K562 (cell line): ENCODE results near the gene OMG. TPM values are rescaled to one million over a fixed set of nuclear protein-coding genes. Genes with fewer than 3 reads are reported as not detected.

ENCODE experiments used
- ATAC-seq: fragments of 200-7000 bp; cut with Tn5 transposase; 3 replicates; pipeline ENCODE4 v1.9.1; 2020; ENCODE audit warnings: moderate library complexity
- BruUV-seq: library from RNA; stranded (reverse); fragments of 400-500 nt; replicated peaks from 2 replicates; lab custom pipeline; 2021; lab: Mats Ljungman, UMichigan
- CTCF ChIA-PET: fragments of 300-600 bp; formaldehyde crosslinking; extraction: SDS; loops from one replicate; lab custom pipeline; 2021; ENCODE audit warnings: low intra/inter-chr PET ratio; lab: Yijun Ruan, JAX
- POLR2A ChIA-PET: fragments of 300-600, 350-650 bp; sonication (Branson Sonifier 250); formaldehyde crosslinking; extraction: SDS; loops from one replicate; lab custom pipeline; 2021; ENCODE audit warnings: antibody characterized with exemption, inconsistent platforms; lab: Yijun Ruan, JAX
- DNase-seq, 4 experiments: peaks; one replicate each; pipeline versions ENCODE4 v3.0.0 to v3.0.0-alpha.2; 2011 to 2018; ENCODE audit warnings: low spot score in 3 of 4, mixed read lengths in 3 of 4; ENCODE audit errors: extremely low read depth in 1 of 4
- FAIRE-seq: peaks from 2 replicates; lab custom pipeline; 2011; peaks lifted over from hg19 to GRCh38; lab: Jason Lieb, UNC
- H2AFZ ChIP-seq: 2 replicates; pipeline ENCODE4 v1.6.0; 2011; ENCODE audit warnings: low read depth, low read length, control low read depth, inconsistent platforms
- H3K27ac ChIP-seq: fragments of 200-600 bp; 3 replicates; pipeline ENCODE4 v1.8.0; 2011; ENCODE audit warnings: low read depth, mild to moderate bottlenecking, control low read depth, inconsistent platforms, low read length, moderate library complexity, mixed read lengths; ENCODE audit errors: extremely low read depth
- H3K27me3 ChIP-seq, 2 experiments: fragments of 300-600 bp in 1 of 2; 2 replicates in 1 of 2; 3 replicates in 1 of 2; pipeline versions ENCODE4 v1.6.0 to v1.8.0; 2011; ENCODE audit warnings: inconsistent platforms in 2 of 2, low read length in 2 of 2, mild to moderate bottlenecking in 1 of 2, mixed read lengths in 1 of 2, moderate library complexity in 1 of 2; ENCODE audit not compliant: control insufficient read depth in 2 of 2, insufficient read depth in 2 of 2
- H3K36me3 ChIP-seq: fragments of 300-600 bp; 3 replicates; pipeline ENCODE4 v1.8.0; 2011; ENCODE audit warnings: mild to moderate bottlenecking, low read length, inconsistent platforms; ENCODE audit not compliant: control insufficient read depth, insufficient read depth
- H3K4me1 ChIP-seq, 2 experiments: fragments of 200-600 bp in 1 of 2; replicated peaks in 1 of 2; 2 replicates in 1 of 2; 3 replicates in 1 of 2; pipeline versions ENCODE4 v1.5.1 to v1.8.0; 2011; ENCODE audit warnings: inconsistent platforms in 2 of 2, low read length in 2 of 2, mild to moderate bottlenecking in 1 of 2, mixed read lengths in 1 of 2, moderate library complexity in 1 of 2; ENCODE audit not compliant: control insufficient read depth in 2 of 2, insufficient read depth in 2 of 2
- H3K4me2 ChIP-seq: 2 replicates; pipeline ENCODE4 v1.6.1; 2011; ENCODE audit warnings: low read length, control low read depth, inconsistent platforms, mixed read lengths; ENCODE audit not compliant: insufficient read depth
- H3K4me3 ChIP-seq: fragments of 200-600 bp; sonication (generic), shearing (Covaris generic); 2 replicates; pipeline ENCODE4 v1.5.1; 2016; ENCODE audit warnings: control low read depth, inconsistent platforms
- H3K79me2 ChIP-seq: fragments of 200-600 bp; 3 replicates; pipeline ENCODE4 v1.8.0; 2011; ENCODE audit warnings: low read length, inconsistent platforms; ENCODE audit not compliant: control insufficient read depth, insufficient read depth
- H3K9ac ChIP-seq, 2 experiments: 2 replicates each; pipeline versions ENCODE4 v1.6.0 to v1.6.1; 2011; ENCODE audit warnings: low read depth in 2 of 2, low read length in 2 of 2, control low read depth in 1 of 2, inconsistent platforms in 1 of 2, mild to moderate bottlenecking in 1 of 2, mixed read lengths in 1 of 2; ENCODE audit not compliant: insufficient read depth in 1 of 2
- H3K9me1 ChIP-seq: one replicate; pipeline ENCODE4 v1.6.0; 2011; ENCODE audit warnings: inconsistent platforms, mild to moderate bottlenecking, low read length, moderate library complexity; ENCODE audit not compliant: control insufficient read depth, insufficient read depth
- H3K9me3 ChIP-seq: replicated peaks from 2 replicates; pipeline ENCODE4 v1.5.1; 2011; ENCODE audit warnings: low read depth, low read length, inconsistent platforms; ENCODE audit not compliant: control insufficient read depth, insufficient read depth
- H4K20me1 ChIP-seq: replicated peaks from 2 replicates; pipeline ENCODE4 v1.6.1; 2011; ENCODE audit warnings: low read length, inconsistent platforms, mixed read lengths; ENCODE audit not compliant: control insufficient read depth, insufficient read depth
- ATF7 ChIP-seq: fragments of 450-650 bp; IDR thresholded peaks from 2 replicates; pipeline ENCODE4 v1.7.1; 2014; ENCODE audit warnings: mild to moderate bottlenecking, moderate library complexity
- CHCHD3 ChIP-seq: fragments of 250-450 bp; sonication (Bioruptor Pico); IDR thresholded peaks from 2 replicates; pipeline ENCODE4 v2.1.2; 2022; ENCODE audit warnings: mild to moderate bottlenecking
- COPS2 ChIP-seq: fragments of 450-650 bp; conservative IDR thresholded peaks from 2 replicates; pipeline ENCODE4 v1.6.1; 2016; ENCODE audit warnings: mild to moderate bottlenecking, moderate library complexity
- FOXA1 ChIP-seq: fragments of 450-650 bp; IDR thresholded peaks from 2 replicates; pipeline ENCODE4 v1.6.1; 2016; ENCODE audit warnings: mild to moderate bottlenecking, borderline replicate concordance
- KLF6 ChIP-seq: fragments of 250-450 bp; sonication (Bioruptor Pico); IDR thresholded peaks from 2 replicates; pipeline ENCODE4 v1.4.0; 2020; ENCODE audit warnings: mild to moderate bottlenecking, moderate library complexity, borderline replicate concordance
- PCBP2 ChIP-seq: fragments of 200-400 bp; formaldehyde crosslinking; IDR thresholded peaks from 2 replicates; pipeline ENCODE4 v1.6.1; 2018; ENCODE audit warnings: low read length, low read depth, mild to moderate bottlenecking, moderate library complexity; ENCODE audit not compliant: poor library complexity, severe bottlenecking
- PHB ChIP-seq: fragments of 250-450 bp; sonication (Bioruptor Pico); IDR thresholded peaks from 2 replicates; pipeline ENCODE4 v1.5.0; 2021
- PPARD ChIP-seq: fragments of 250-450 bp; sonication (Bioruptor Pico); IDR thresholded peaks from 2 replicates; pipeline ENCODE4 v1.8.0; 2022; ENCODE audit warnings: inconsistent platforms, mild to moderate bottlenecking, moderate library complexity
- PYGO2 ChIP-seq: fragments of 450-650 bp; IDR thresholded peaks from 2 replicates; pipeline ENCODE4 v1.6.1; 2016; ENCODE audit warnings: mild to moderate bottlenecking, missing genetic modification characterization, moderate library complexity, missing compliant biosample characterization
- SRSF3 ChIP-seq: fragments of 200-400 bp; formaldehyde crosslinking; IDR thresholded peaks from 2 replicates; pipeline ENCODE4 v1.6.1; 2016; ENCODE audit warnings: mild to moderate bottlenecking, low read length, moderate library complexity; ENCODE audit not compliant: insufficient read depth
- STAG1 ChIP-seq: sonication (generic); formaldehyde crosslinking; IDR thresholded peaks from 2 replicates; pipeline ENCODE4 v1.5.0; 2020; ENCODE audit warnings: missing genetic modification reagents, borderline replicate concordance
- TAF15 ChIP-seq: fragments of 200-400 bp; formaldehyde crosslinking; IDR thresholded peaks from 2 replicates; pipeline ENCODE4 v1.6.1; 2017; ENCODE audit warnings: mild to moderate bottlenecking, low read depth, low read length, moderate library complexity
- ZFP30 ChIP-seq: fragments of 250-450 bp; sonication (Bioruptor Pico); IDR thresholded peaks from 2 replicates; pipeline ENCODE4 v1.8.0; 2022; ENCODE audit warnings: moderate library complexity, mild to moderate bottlenecking, inconsistent platforms, borderline replicate concordance
- ZNF134 ChIP-seq: fragments of 250-450 bp; sonication (Bioruptor Pico); conservative IDR thresholded peaks from 2 replicates; pipeline ENCODE4 v1.4.0; 2020
- ZNF232 ChIP-seq: sonication (generic); formaldehyde crosslinking; IDR thresholded peaks from 2 replicates; pipeline ENCODE4 v1.8.0; 2022; ENCODE audit warnings: mild to moderate bottlenecking, missing genetic modification reagents
- ZNF696 ChIP-seq: fragments of 250-450 bp; sonication (Bioruptor Pico); conservative IDR thresholded peaks from 2 replicates; pipeline ENCODE4 v1.4.0; 2020; ENCODE audit warnings: mild to moderate bottlenecking, moderate library complexity
- ZNF79 ChIP-seq: fragments of 250-450 bp; sonication (Bioruptor Pico); IDR thresholded peaks from 2 replicates; pipeline ENCODE4 v1.4.0; 2020; ENCODE audit warnings: low read depth, mild to moderate bottlenecking, moderate library complexity
- WGBS: fragments of 100-300 bp; shearing (Covaris generic); methylation state at CpG from one replicate; pipeline ENCODE4 v1.1.6; 2016; ENCODE audit warnings: low coverage, mixed read lengths; ENCODE audit not compliant: insufficient coverage; ENCODE audit errors: missing lambda C conversion rate; 5-methylcytosine and 5-hydroxymethylcytosine counted together
- in situ Hi-C: fragments of 300-500 bp; cut with MboI; formaldehyde crosslinking; loops from 4 replicates; pipeline ENCODE4 v1.15.0; 2018; ENCODE audit warnings: inconsistent platforms, mixed read lengths
- intact Hi-C: fragments of 100-400 bp; cut with micrococcal nuclease; formaldehyde crosslinking; loops from 2 replicates; pipeline ENCODE4 v1.14.2; 2022
- polyA plus RNA-seq, 8 experiments: library from polyadenylated mRNA; depleted of rRNA in 4 of 8; stranded (reverse) in 5 of 8; unstranded in 3 of 8; fragments of >200 nt; fragmentation: Nextera tagmentation in 2 of 8; fragmentation: Illumina TruSeq in 1 of 8; extraction: Ambion mirVana in 2 of 8; extraction: Trizol in 1 of 8; gene quantifications; 2 replicates each; pipeline versions ENCODE4 v1.2.1 to v1.2.3, GENCODE V29; 2011 to 2014; ENCODE audit warnings: inconsistent platforms in 1 of 8, missing spikeins in 1 of 8
- total RNA-seq, 7 experiments: library from RNA; depleted of rRNA in 6 of 7; stranded (reverse); fragments of >200 nt in 6 of 7; fragmentation: Illumina TruSeq in 2 of 7; extraction: Trizol in 2 of 7; gene quantifications; 2 replicates each; pipeline versions ENCODE4 v1.2.1 to v1.2.3, GENCODE V29; 2011 to 2021; ENCODE audit warnings: low replicate concordance in 1 of 7
- TF ChIP-seq, protein P1 (sequence below), 2 experiments: fragments of 450-650 bp; conservative IDR thresholded peaks; 2 replicates each; pipeline ENCODE4 v1.6.1; 2017; ENCODE audit warnings: mild to moderate bottlenecking in 2 of 2, moderate library complexity in 2 of 2
- TF ChIP-seq, protein P2 (sequence below): sonication (generic); formaldehyde crosslinking; IDR thresholded peaks from 2 replicates; pipeline ENCODE4 v1.8.1; 2023; ENCODE audit warnings: mild to moderate bottlenecking, missing genetic modification reagents, moderate library complexity

The OMG gene
- total and polyA plus RNA-seq, 9 of the 15 experiments (the other 6 are each of a cell fraction or from before 2014, with no cell fraction given) = 0.41 TPM; not detected in 8

DNA sequence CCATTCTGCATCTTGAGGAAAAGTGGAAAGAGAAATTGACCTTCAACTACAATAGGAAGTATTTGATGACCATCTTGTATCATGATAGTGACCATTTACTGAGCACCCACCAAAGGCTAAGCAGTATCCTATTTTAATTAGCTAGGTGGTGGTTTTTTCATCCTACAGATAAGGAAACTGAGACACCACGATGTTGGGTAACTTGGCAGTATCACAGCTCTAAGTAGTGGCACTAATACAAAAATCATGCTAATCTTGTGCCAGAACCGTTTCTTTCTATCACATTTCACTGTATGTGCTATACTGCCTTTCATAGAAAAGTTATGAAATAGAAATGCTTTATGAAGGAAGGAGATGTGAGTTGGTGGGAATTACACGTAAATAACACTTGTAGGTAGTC, 14.5 kb upstream of the OMG start:
- H3K9ac ChIP-seq = no peak overlapping the region
- no peak overlapping the region for H2AFZ ChIP-seq
- H3K4me1 ChIP-seq = peaks cover 12% of the 10 kb centered on the region in 2 experiments; a peak in 4 of 5 replicates
- no peak overlapping the region for H3K27ac ChIP-seq
- ATAC-seq (no peak), DNase-seq (no peak), FAIRE-seq (no peak)
- intact Hi-C loops = no loop called here
- in situ Hi-C loops = no loop called here
- no peaks in the 10 kb centered on the region for H3K9me3 ChIP-seq
- H3K79me2 ChIP-seq = peaks cover 2% of the 10 kb centered on the region; the same call in 1 of the 3 replicates
- no TSS peak for BruUV-seq
- 52% methylated on average over 3 of the region's 3 CpGs for WGBS
- H4K20me1 ChIP-seq = peaks cover 7% of the 10 kb centered on the region; the same call in 1 of the 2 replicates
- CTCF ChIA-PET = no interaction called here
- H3K36me3 ChIP-seq = no peaks in the 10 kb centered on the region
- no peaks in the 10 kb centered on the region for H3K27me3 ChIP-seq
- no peak for TF ChIP-seq PHB
- TF ChIP-seq ZFP30 (CRISPR knock-in tag) = no peak
- no peak for TF ChIP-seq COPS2
- no peak for TF ChIP-seq ZNF79
- TF ChIP-seq, protein P1, sequence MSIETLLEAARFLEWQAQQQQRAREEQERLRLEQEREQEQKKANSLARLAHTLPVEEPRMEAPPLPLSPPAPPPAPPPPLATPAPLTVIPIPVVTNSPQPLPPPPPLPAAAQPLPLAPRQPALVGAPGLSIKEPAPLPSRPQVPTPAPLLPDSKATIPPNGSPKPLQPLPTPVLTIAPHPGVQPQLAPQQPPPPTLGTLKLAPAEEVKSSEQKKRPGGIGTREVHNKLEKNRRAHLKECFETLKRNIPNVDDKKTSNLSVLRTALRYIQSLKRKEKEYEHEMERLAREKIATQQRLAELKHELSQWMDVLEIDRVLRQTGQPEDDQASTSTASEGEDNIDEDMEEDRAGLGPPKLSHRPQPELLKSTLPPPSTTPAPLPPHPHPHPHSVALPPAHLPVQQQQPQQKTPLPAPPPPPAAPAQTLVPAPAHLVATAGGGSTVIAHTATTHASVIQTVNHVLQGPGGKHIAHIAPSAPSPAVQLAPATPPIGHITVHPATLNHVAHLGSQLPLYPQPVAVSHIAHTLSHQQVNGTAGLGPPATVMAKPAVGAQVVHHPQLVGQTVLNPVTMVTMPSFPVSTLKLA (conservative IDR thresholded peaks at IDR 0.05) = no peak
- no peak for TF ChIP-seq CHCHD3 (CRISPR knock-in tag)
- TF ChIP-seq STAG1 (CRISPR knock-in tag) = no peak
- TF ChIP-seq ATF7 = no peak
- TF ChIP-seq ZNF232 (CRISPR knock-in tag) = no peak
- no peak for TF ChIP-seq ZNF696 (CRISPR knock-in tag)
- TF ChIP-seq, protein P2, sequence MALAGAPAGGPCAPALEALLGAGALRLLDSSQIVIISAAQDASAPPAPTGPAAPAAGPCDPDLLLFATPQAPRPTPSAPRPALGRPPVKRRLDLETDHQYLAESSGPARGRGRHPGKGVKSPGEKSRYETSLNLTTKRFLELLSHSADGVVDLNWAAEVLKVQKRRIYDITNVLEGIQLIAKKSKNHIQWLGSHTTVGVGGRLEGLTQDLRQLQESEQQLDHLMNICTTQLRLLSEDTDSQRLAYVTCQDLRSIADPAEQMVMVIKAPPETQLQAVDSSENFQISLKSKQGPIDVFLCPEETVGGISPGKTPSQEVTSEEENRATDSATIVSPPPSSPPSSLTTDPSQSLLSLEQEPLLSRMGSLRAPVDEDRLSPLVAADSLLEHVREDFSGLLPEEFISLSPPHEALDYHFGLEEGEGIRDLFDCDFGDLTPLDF (CRISPR knock-in tag) = no peak
- no peak for TF ChIP-seq TAF15
- TF ChIP-seq PYGO2 = no peak
- TF ChIP-seq PCBP2 = no peak
- no peak for TF ChIP-seq PPARD (CRISPR knock-in tag)
- TF ChIP-seq KLF6 = no peak
- TF ChIP-seq SRSF3 = no peak
- no peak for TF ChIP-seq FOXA1
- TF ChIP-seq ZNF134 (CRISPR knock-in tag) = no peak
- POLR2A ChIA-PET = interaction anchor here (1.5 kb wide), 1 partner anchor 17 kb away, joined by 3 read pairs; no protein-coding TSS in a partner anchor
- no peak overlapping the region for H3K4me2 ChIP-seq
- H3K9me1 ChIP-seq = no peaks in the 10 kb centered on the region
- no peak overlapping the region for H3K4me3 ChIP-seq
